GOT3 (cell line): ENCODE measurements around the gene HTR1B.

Source experiments
- DNase-seq: peaks from one replicate; lab custom pipeline; 2025; ENCODE audit warnings: mixed read lengths; lab: John Stamatoyannopoulos, UW

The HTR1B gene, protein sequence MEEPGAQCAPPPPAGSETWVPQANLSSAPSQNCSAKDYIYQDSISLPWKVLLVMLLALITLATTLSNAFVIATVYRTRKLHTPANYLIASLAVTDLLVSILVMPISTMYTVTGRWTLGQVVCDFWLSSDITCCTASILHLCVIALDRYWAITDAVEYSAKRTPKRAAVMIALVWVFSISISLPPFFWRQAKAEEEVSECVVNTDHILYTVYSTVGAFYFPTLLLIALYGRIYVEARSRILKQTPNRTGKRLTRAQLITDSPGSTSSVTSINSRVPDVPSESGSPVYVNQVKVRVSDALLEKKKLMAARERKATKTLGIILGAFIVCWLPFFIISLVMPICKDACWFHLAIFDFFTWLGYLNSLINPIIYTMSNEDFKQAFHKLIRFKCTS

DNA sequence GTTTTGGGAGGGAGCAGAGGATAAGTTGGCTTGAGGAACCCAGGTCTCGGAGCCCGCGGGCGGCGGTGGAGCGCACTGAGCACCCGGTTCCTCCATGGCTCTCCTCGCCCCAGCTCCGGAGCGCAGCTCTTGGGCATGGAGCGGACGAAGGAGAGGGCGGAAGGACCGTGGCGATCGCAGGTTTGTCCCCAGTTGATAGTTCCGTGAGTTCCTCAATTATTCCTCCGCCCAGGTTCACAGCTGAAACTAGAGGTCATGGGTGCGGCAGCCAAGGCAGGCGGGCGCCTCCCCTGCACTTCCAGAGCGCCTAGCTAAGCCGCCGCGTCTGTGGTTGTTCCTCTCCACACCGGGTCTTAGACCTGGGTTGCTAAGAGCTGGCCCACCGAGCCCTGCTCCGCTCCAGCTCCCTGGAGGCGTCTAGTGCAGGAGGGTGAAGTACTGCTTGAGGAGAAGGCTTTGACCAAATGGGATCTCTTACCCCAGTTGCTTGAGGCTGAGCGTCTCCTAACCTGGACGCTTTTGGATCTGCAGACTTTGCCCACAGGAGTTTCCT lies at the start of gene HTR1B:
Gene HTR1B (minus strand): TSS at position 184 of the 553 bp plus-strand sequence. CDS start 88 bp downstream, at position 96.
- DNase-seq: no peak

DNA sequence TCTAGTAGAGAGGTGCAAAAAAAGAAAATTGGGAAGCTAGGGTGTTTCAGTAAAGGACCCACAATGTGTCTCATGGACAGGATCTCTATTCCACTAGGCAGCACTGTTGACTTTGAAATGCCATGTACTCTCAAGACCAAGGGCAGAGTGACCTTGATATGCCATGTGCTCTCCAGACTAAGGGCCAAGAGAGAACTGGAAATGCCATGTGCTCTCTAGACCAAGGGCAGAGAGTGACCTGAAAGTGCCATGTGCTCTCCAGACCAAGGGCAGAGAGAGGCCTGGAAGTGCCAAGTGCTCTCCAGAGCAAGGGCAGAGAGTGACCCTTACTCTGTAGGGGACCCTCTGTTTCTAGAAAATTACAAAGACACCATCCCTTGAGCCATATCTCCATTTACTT lies 49.3 kb upstream of the HTR1B start:
- DNase-seq: no peak

DNA sequence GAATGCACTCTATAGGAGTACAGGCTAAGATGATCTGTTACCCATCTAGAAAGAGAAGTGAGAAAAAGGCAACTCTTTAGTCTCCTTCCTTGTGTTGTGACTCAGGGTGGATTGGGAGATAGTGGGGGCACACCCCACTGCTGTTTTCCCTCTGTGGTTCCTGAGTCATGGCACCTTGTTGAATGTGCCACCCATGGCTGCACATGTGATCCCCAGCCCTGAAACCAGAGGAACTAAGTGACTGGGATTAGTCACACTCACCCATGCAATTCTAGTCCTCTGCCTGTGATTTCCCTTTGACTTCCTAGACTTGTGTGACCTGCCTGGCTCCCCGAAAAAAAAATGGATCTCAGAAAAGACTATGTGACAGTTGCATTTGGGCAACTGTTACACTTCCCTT lies 48.6 kb upstream of the HTR1B start:
- no peak for DNase-seq

DNA sequence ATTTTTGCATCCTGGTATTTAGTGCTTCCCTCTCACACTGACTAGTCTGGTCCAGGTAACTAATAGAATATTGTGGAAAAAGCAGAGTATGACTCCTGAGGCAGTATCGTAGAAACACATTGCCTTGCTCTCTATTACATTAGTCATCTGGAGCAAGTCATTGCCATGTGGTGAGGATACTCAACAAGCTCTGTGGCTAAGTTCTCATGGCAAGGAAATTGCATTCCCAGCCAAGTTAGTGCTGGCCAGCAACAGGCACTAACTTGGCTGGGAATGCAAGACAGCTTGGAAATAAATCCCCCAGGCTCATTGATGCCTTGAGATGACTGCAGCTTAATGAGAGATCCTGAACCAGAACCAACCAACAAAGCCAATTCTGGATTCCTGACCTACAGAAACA lies 39.7 kb upstream of the HTR1B start:
- DNase-seq: no peak

DNA sequence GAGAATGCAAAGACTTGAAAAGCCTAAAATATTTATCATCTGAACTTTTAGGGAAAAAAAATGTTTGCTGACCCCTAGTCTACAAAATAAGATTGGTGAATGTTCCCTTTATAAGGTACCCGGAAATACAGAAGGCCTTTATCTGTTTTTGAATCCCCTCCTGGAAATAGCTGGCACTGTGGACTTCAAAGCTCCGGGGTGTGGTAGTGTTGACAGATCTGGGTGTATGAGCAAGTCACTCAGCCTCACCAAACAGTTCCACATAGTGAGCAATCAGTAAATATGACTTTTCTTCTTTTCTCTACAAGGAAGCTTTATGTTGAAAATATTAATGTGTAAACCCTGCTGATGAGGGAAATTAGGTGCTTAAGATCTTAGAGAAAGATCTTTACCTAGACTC lies 29.2 kb upstream of the HTR1B start:
- DNase-seq: no peak

DNA sequence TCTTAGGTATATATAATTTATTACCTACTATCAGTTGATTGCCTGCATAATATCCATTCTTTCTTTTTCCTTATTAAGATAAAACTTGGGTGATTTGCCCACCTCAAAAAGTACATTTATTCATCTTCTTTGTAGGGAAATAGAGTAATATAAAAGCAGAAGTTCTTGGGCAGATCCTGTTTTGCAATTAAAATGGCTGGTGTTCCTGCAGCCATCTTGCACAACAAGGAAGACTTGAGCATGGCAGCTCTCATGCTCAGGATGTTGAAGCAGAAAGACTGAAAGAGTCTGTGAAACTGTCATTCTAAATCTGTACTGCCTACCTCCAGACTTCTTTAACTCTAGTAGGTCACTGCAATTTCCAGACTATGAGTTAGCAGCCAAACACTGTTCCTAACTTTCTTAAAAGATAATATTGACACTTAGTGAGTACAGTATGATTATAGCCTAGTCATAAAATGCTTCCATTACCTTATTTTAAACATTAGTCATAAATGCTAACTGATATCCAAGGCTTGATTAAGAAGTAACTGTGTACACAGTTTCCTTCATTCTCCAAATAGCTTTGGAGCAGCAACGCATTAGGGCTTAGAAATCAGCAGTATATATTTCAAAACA lies 24.6 kb upstream of the HTR1B start:
- DNase-seq: no peak

DNA sequence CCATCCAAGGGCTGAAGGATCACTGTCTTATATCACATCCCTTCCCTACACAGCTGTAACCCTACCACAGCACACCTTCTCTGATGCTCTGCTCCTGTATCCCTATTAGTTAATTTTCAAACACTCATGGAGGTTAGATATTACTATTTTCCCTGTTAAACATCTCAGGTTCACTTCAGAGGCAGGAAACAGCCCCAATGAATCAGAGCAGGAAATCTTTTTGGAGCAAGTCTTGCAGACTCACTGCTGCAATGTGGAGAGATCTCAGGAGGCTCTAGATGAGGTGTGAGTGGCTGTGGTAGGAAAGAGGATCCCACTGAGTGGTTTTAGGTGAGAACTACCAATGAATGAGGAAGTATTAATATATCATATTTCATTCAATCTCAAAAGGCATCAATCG lies 19.7 kb upstream of the HTR1B start:
- no peak for DNase-seq

DNA sequence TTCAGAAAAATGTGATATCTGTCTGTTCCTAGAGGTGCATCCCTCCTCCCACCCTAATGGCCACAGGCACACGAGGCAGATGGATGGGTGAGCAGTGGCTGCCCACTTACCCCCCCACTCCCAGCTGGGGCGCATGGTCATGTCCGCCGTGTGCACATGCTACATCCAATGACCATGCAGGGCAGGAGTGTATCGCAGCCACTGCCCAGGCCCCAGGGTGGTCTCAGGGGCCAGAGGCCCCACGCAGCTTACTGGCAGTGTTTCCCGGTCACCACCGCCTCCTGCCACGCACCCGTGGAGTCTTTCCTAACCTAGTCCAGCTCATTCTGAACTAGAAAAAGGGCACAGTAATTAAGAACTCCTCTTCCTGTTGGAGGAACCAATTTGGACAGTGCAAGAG lies 11.7 kb upstream of the HTR1B start:
- DNase-seq: no peak

DNA sequence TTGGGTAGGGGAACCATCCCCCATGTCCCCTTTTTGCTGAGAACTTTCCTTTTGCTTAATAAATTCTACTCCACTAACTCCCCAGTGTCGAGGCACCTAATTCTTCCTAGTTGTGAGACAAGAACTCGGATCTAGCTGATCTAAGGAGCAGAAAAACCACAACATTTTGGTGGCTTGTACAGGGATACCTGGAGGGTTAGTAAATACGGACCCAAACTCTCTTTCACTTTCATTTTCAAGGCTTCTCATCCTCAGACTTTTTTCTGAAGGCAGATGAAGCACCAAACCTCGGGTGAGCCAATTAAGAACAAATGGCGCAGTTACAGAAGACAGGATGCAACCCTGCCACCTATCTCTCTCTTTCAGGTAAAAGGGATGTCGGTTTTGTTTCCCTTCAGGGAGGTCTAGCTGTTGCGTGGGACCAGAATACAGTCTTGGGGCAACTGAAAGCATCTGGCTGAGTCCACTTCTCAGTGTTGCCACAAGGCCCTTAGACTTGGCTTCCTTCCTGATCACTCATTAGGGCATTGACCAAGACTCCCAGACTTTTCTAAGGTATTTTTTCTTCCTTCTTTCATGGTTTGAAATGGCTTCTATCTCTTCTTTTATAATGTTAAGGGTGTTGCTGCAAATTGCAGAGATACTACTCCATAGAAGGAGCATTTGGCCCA lies 11.1 kb upstream of the HTR1B start:
- DNase-seq: no peak

DNA sequence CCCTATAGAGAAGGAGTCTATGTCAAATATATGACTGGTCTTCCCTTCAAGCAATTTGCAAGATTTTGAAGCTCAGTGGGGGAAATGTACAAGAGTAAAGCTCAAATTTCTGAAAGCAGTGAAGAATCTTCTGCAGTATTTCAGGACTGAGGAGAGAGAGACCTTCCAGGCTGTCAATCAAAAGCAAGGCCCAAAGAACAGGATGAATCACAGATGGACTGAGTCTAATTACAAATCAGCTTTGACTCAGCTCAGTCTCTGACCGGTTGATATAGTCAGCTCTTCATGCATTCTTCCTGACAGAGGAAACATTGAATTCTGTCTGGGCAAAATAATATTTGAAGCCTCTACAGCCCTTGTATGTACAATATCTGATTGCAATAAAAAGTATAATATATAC lies 7.7 kb upstream of the HTR1B start:
- DNase-seq: no peak

DNA sequence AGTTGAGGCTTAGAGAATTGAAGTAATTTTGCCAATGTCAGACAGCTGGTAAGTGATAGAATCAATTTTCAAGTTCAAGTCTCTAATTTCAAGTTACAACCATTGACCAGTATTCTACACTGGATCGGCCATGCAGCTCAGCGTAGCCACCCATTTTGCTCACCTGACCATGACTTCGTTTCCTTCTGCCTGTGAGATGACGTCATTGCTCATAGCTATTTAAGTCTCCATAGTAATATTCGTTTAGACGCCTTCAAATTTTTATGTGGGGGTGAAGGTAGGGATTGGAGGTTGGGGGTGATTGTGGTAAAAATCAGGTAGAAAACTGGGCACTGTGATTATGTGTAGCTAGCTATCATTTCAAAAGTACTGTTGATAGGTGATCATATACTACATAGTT lies 5.6 kb upstream of the HTR1B start:
- DNase-seq: no peak

DNA sequence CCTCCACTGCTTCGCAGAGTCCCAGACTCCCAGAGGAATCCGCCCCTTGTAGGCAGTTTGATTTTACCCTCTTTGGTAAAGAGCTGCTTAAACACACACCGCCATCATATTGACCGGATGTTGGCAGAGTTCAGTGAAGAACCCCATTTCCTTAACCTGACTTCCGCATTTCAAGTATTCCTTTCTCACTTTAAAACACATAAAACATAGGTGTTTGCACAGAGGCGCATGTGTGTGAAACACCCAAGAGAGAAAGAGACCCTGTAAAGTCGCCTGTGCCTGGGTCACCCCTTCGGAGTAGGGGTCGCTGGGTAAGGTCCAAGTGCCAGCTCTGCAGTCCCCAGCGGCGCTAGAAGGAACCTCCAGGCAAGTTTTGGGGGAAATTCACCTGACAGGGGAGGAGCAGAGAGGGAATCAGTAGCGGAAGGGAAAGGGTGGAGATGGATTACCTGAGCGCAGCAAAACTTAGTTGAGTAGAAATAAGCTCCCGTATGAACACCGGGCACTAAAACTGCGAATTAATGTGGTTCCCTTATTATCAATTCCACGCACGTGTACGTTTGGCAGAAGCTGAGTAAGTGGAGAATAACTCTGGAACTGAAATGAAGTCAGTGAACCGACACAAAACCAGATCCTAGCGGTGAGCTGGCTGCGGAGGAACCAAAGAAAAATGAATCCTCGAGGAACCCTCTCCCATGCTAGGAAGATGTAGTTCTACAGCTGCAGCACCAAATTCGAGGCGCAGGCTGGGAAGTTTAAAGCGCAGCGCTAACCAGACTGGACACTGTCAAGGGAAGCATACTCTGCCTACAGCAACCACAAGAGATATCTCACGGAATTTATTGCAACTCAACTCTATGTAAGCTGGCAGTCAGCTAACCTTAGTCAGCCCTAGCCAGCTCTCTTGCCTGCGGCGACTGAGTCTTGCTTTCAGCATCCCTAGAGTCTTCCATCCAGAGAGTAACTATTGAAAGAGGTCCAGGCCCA lies 3.5 kb upstream of the HTR1B start:
- DNase-seq: no peak

DNA sequence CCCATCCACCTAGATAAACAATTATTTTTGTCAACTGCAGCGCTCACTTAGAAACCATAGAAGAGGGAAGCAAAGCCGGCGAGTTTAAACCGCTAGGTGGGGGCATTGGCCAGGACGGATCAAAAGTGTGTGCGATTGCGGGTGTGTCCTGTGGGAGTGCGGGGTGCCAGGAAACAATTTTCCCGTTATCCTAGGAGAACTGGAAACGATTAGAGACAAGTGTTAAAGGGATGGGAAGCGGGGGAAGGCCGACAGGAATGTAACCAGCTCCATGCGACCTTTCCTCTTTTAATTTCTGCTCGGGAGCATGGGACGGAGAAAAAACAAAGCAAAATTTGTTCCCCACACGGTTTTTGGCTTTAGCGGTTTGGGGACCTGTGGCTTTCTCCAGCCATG lies 2.8 kb upstream of the HTR1B start:
- DNase-seq: no peak

DNA sequence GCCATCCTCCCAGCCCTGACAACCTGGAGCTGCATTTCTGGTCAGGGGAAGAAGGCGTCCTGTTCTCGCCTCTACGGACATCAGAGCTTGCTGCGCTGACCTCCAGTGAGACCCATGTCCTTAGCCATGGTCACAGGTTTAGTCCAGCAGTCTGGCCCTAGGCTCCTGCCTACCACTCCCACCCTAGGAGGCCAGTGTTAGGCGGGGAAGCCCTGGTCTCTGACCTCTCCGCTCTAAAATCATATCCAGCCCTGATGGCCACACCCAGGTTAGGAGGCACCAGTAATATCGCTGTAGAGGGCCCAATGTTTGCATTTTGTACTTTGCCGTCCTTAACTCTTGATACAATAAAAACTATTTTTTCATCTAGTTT lies 1.2 kb upstream of the HTR1B start:
- no peak for DNase-seq

DNA sequence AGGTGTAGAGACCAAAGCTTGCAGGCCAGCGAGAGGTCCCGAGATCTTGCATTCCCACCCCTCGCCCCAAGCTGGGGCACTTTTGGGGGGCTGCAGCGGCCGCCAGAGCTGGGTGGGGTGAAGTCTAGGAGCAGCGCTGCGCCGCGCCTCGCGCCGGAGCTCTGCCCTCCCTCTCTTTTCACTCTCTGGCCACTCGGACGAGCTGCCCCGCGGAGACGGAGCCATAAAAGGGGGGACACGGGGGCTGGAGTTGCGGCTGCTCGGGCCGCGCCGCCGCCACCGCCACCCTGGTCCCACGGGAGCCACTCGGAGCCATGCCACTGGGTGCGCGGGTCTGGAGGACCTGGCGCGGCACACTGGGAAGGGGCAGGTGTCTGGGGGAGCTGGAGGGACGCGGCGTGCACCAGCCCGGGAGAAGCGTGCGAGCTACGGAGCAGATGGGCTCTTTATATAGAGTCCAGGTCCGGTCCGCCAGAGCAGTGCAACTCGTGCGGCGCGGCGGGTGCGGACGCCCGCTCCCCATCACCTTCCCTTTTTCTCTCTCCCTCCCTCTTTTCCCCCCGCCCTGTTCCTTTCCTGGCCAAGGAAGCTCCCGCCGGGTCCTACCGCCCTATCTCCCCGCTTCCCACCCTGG lies 687 bp upstream of the HTR1B start:
- DNase-seq: no peak

DNA sequence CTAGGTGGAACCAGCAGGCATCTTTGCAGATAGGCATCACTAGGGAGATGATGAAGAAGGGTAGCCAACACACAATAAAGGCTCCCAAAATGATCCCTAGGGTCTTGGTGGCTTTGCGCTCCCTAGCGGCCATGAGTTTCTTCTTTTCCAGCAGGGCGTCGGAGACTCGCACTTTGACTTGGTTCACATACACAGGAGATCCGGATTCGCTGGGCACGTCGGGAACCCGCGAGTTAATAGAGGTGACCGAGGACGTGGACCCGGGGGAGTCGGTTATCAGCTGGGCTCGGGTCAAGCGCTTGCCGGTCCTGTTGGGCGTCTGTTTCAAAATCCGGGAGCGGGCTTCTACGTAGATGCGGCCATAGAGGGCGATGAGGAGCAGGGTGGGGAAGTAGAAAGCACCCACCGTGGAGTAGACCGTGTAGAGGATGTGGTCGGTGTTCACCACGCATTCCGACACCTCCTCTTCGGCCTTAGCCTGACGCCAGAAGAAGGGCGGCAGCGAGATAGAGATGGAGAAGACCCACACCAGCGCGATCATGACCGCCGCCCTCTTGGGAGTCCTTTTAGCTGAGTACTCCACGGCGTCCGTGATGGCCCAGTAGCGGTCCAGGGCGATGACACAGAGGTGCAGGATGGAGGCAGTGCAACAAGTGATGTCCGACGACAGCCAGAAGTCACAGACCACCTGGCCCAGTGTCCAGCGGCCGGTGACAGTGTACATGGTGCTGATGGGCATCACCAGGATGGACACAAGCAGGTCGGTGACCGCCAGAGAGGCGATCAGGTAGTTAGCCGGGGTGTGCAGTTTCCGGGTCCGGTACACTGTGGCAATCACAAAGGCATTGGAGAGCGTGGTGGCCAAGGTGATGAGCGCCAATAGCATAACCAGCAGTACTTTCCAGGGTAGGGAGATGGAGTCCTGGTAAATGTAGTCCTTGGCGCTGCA lies 658 bp downstream of the HTR1B start:
- DNase-seq: no peak

DNA sequence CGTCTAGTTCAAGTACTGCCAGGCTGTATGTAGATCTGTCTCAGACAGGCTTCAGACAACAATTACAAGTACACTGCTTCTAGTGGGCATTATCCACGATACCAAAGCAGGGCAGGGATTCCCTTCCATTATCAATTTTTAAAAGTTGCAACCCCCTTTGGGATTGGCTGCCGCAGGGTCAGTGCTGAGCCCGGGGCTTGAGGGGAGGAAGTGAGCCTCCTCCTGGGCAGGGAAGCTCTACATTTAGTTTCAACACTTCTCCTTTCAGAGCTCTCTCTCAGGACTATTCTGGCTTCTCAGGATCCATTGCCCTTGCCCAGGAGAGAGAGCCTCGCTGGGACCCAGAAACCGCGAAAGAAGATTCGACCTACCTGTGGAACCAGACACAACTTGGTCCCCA lies 1.5 kb downstream of the HTR1B start:
- no peak for DNase-seq

DNA sequence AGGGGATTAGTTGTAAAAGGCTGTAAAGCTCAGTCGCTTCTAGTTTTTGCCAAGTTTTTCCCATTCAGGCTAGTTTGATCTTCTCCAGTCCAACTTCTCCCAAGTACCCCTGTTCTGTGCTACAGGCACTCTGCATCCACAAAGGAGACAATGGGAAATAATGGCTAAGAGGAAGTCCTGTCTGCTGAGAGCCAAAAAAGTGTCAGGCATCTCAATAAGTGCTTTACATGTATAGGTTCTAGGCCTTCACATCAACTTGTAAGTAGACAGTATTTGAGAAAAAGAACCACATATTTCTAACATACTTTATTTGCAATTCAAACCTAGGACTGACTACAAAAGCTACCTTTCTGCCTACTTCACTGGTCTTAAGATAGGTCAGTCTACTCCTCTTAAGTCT lies 4.9 kb downstream of the HTR1B start:
- DNase-seq: no peak

DNA sequence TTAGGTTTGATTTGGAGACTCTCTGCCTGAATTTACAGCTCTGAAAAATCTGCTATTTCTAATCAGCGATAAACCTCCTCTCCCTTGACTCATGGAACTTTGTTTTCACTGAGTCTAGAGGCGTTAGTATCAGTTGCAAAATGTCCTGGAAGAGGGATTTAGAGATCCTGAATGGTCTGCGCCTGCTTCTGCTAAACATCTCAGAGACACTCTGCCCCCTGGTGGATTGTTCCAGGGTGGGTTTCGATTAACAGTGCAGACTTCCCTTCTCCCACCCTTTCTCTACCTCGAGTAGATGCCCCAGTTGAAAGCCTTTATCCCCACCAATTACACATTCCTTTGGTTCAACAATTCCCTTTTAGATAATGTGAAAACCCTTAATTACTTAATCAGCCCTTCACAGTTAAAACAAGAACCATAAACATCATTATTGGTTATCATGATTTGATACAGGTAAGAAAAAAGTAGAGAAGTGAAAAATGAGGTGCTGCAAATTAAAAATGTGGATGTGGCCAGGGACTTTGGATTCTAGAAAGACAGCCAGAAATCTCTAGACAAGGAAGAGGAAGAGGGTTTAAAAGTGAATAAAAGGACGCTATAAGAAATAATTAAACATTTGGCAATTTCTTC lies 5.5 kb downstream of the HTR1B start:
- no peak for DNase-seq
